Astrocyte of the cerebellum (primary cell): ENCODE measurements around the gene ADAMTS19.

Experiments used
- DNase-seq: peaks from one replicate; pipeline ENCODE4 v3.0.0-alpha.2; 2011; ENCODE audit warnings: low read depth
- H3K4me3 ChIP-seq: 2 replicates; pipeline ENCODE4 v1.5.1; 2011; ENCODE audit warnings: mild to moderate bottlenecking, low read depth, low read length, moderate library complexity
- in situ Hi-C: cut with HindIII; loops from 2 replicates; pipeline ENCODE4 v1.10.0; 2017; ENCODE audit warnings: low sequenced_read_pairs
- TF ChIP-seq, protein P1 (sequence below): IDR thresholded peaks from 2 replicates; pipeline ENCODE4 v1.5.1; 2012; ENCODE audit warnings: low read length, low read depth, moderate library complexity, mild to moderate bottlenecking; ENCODE audit errors: missing control alignments

ADAMTS19 gene

DNA sequence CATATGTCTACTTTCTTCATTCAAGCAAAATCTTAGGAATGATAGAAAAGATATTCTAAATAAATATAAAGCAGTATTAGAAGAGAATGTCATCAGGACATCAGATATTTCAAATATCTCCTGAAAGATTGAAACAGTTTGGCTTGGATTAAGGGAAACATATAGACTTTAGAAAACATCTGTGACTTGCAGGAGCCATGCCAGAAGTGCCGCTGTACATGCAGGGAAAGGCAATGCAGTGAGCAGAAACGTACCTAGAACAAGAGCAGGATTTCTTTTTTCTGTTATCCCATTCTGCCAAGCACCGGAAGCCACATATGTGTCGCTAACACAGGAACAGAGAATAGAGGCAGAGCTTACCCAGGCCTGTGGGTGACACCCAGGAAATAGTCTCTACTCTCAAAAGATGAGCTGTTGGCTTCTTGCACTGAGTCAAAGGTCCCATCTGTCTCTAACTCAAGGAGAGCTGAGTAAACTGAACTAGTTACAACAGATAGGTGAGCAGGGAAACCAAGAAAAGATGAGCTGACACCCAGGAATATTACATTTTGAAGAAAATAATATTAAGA, 5.8 kb downstream of the ADAMTS19 start:
- in situ Hi-C loops, result no loop called here

DNA sequence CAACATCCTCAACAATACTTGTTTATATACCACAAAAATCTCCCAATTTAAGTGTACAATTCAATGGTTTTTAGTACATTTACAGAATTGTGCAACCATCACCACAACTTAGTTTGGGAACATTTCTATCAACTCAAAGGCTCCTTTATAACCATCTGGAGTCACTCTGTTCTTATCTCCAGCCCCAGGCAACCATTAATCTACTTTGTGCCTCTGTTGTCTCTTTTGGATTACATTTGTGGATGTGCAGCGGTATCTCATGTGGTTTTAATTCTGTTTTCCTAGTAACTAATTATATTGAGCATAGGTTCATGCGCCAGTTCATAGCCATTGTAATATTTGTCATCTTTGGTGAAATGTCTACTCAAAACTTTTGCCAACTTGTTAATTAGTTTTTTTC, 14.4 kb downstream of the ADAMTS19 start:
- TF ChIP-seq, protein P1, sequence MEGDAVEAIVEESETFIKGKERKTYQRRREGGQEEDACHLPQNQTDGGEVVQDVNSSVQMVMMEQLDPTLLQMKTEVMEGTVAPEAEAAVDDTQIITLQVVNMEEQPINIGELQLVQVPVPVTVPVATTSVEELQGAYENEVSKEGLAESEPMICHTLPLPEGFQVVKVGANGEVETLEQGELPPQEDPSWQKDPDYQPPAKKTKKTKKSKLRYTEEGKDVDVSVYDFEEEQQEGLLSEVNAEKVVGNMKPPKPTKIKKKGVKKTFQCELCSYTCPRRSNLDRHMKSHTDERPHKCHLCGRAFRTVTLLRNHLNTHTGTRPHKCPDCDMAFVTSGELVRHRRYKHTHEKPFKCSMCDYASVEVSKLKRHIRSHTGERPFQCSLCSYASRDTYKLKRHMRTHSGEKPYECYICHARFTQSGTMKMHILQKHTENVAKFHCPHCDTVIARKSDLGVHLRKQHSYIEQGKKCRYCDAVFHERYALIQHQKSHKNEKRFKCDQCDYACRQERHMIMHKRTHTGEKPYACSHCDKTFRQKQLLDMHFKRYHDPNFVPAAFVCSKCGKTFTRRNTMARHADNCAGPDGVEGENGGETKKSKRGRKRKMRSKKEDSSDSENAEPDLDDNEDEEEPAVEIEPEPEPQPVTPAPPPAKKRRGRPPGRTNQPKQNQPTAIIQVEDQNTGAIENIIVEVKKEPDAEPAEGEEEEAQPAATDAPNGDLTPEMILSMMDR, result no peak
- DNase-seq, result no peak
- in situ Hi-C loops, result no loop called here
- no peak overlapping the region for H3K4me3 ChIP-seq

More for the DNA sequence above, 5.8 kb downstream of the ADAMTS19 start:
- TF ChIP-seq, protein P1, result no peak
- H3K4me3 ChIP-seq, result no peak overlapping the region
- no peak for DNase-seq

DNA sequence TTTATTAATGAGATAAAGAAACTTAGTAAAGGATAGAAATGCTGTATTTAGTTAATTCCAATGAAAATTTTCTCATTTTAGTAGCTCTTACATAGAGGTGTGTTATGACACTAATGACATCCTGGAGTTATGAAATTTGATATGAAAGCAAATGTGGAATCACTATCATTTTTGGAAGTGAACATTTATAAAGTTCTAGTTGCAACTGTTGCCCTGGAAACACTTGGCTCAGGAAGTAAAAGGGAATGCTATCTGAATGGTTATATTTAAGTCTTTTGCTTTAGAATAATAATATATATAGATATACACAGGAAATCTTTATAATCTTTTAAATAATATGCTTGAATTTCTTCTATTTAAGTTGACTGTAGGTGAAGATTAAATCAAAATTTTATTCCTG, 16.7 kb downstream of the ADAMTS19 start:
- no peak for DNase-seq
- in situ Hi-C loops, result no loop called here
- no peak overlapping the region for H3K4me3 ChIP-seq
- TF ChIP-seq, protein P1, result no peak

DNA sequence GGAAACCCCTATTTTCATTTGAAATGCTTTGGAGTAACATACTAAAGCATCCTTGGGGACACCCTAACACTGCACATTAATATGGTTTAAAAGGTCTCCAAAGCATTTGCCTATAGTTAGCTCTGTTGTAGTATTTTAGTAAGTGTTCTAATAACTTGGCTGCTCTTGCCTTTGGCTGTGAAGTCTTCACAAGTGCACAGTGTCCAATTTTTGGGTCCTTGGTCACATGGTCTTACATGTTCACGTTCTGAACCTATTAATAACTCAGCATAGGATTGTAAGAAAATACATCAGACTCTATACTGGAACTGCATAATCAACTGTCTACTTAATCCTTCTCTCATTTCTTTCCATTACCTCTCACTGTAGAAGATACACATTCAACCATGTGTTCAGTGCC, 17.4 kb downstream of the ADAMTS19 start:
- in situ Hi-C loops, result no loop called here
- no peak for DNase-seq
- no peak overlapping the region for H3K4me3 ChIP-seq
- TF ChIP-seq, protein P1, result no peak

DNA sequence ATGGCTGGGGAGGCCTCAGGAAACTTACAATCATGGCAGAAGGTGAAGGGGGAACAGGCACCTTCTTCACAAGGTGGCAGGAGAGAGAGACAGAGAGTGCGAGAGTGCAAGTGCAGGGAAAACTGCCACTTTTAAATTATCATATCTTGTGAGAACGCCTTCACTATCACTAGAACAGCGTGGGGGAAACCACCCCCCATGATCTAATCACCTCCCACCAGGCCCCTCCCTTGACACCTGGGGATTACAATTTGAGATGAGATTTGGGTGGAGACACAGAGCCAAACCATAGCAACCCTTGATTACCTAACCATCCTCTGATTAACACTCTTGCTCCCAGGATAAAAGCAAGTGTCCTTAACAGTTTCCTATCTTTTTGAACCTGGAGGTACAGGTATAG, 21.1 kb downstream of the ADAMTS19 start:
- TF ChIP-seq, protein P1, result no peak
- DNase-seq, result no peak
- in situ Hi-C loops, result loop anchor here (5.0 kb wide), 1 partner anchor 84 kb away; no protein-coding TSS in a partner anchor

DNA sequence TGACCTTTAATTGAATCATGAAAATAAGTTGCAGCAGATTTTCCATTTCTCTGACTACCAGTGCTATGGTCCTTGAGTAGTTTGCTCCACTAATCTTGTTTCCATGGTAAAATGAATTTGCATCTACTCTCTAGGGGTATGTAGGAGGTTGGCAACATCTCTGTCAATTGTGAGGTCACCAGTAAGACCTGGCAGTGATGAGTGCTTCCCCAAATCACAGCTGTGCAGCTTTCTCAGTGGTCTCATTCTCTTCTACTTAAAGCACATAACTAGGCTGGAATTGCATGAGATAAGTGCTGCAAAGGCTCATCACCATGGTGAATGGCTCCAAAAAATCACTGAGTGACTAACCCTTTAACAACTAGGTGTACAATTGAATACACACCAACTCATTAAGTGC, 36.3 kb downstream of the ADAMTS19 start:
- DNase-seq, result no peak
- in situ Hi-C loops, result no loop called here
- H3K4me3 ChIP-seq, result no peak overlapping the region
- TF ChIP-seq, protein P1, result no peak

More for the DNA sequence above, 21.1 kb downstream of the ADAMTS19 start:
- H3K4me3 ChIP-seq, result no peak overlapping the region
